Heart right ventricle (tissue), 16 donors: Measurements from ENCODE around the gene LNX1. TPM values are rescaled to one million over a fixed set of nuclear protein-coding genes. Genes with fewer than 3 reads are reported as not detected.

Experiments used
- ATAC-seq, 8 donors: fragments of 200-7000 bp; cut with Tn5 transposase; one replicate each; pipeline ENCODE4 v1.9.1; 2020; ENCODE audit warnings: mild to moderate bottlenecking in 8 of 8, moderate library complexity in 8 of 8, moderate number of reproducible peaks in 1 of 8
- DNase-seq, 2 donors: peaks; one replicate each; pipeline ENCODE4 v3.0.0-alpha.2; 2020
- H3K27ac ChIP-seq, 10 donors: fragments of 200-600 bp; sonication (generic) in 2 of 10; one replicate each; pipeline versions ENCODE4 v1.5.0 to v1.8.0; 2020 to 2022; ENCODE audit warnings: mild to moderate bottlenecking in 3 of 10
- H3K27me3 ChIP-seq, 7 donors: fragments of 200-600 bp; one replicate each; pipeline ENCODE4 v1.8.0; 2021 to 2022; ENCODE audit warnings: mild to moderate bottlenecking in 2 of 7
- H3K36me3 ChIP-seq, 9 donors: fragments of 200-600 bp; sonication (generic) in 1 of 9; one replicate each; pipeline versions ENCODE4 v1.5.0 to v1.8.0; 2020 to 2022; ENCODE audit warnings: mild to moderate bottlenecking in 2 of 9
- H3K4me1 ChIP-seq, 9 donors: fragments of 200-600 bp; sonication (generic) in 1 of 9; one replicate each; pipeline versions ENCODE4 v1.5.0 to v1.8.0; 2020 to 2022; ENCODE audit warnings: mild to moderate bottlenecking in 4 of 9
- H3K4me3 ChIP-seq, 10 donors: fragments of 200-600 bp; sonication (generic) in 2 of 10; one replicate each; pipeline versions ENCODE4 v1.5.0 to v1.8.0; 2020 to 2022; ENCODE audit warnings: mild to moderate bottlenecking in 7 of 10, moderate library complexity in 2 of 10
- H3K9me3 ChIP-seq, 11 donors: fragments of 200-600 bp in 10 of 11; sonication (generic) in 2 of 11; one replicate each; pipeline versions ENCODE4 v1.5.0 to v1.8.0; 2013 to 2022; ENCODE audit warnings: mild to moderate bottlenecking in 2 of 11, control low read depth in 1 of 11, moderate library complexity in 1 of 11
- CTCF ChIP-seq, 9 donors: fragments of 200-600 bp; sonication (generic) in 2 of 9; IDR thresholded peaks; one replicate each; pipeline versions ENCODE4 v1.5.0 to v1.8.0; 2021 to 2022; ENCODE audit warnings: antibody characterized with exemption in 9 of 9, mild to moderate bottlenecking in 5 of 9, moderate library complexity in 1 of 9
- WGBS, 2 donors: extraction: QIAGEN DNeasy Blood & Tissue Kit; methylation state at CpG; one replicate each; pipeline ENCODE4 v1.1.7; 2013; ENCODE audit warnings: inconsistent platforms in 1 of 2; 5-methylcytosine and 5-hydroxymethylcytosine counted together
- intact Hi-C, 10 donors: fragments of 100-400 bp; cut with DNase I; formaldehyde crosslinking; loops; one replicate each; pipeline versions ENCODE4 v1.11.1 to v1.14.2; 2022
- polyA plus RNA-seq, 2 donors: library from polyadenylated mRNA; stranded (reverse); fragments of 200-250 nt; gene quantifications; one replicate each; pipeline ENCODE4 v1.2.3, GENCODE V29; 2013
- total RNA-seq, 10 donors: library from RNA; stranded (reverse); fragmentation: NEBNext Ultra II Directional in 3 of 10; extraction: Animal tissue kit (Norgen Biotek cat#: 25700) in 3 of 10; gene quantifications; one replicate each; pipeline versions ENCODE4 v1.2.1 to v1.2.4, GENCODE V29; 2021 to 2023
- donor health status: Arrhythmogenic right ventricular cardiomyopathy.
- donor health status: ischemic (EF 13 %, LVEDD 7.1; RV severe dilation, severe dysfunction).
- donor health status: healthy with polysubstance abuse.
- donor health status: DM: no; HTN: yes; CAD: no.
- donor health status: DM: no; HTN: no; CAD: no.
- donor health status: ischemic (EF 25% LVEDD 6.9; RV normal size, moderate dysfunction).
- donor health status: ischemic (EF 25% LVEDD 5.7; RV mildly dilated, moderate dysfunction).
- donor health status: healthy.
- donor health status: DM: yes; HTN: yes; CAD: no.
- donor health status: Ischemic cardiomyopathy.
- donor health status: ischemic (EF 35%, LVEDD 5.7; RV mildly dilated, moderate dysfunction).
- donor health status: nonischemic (EF 11% LVEDD 7.7; RV severe dilation, severe dysfunction).
- donor health status: DM: yes; HTN: yes; CAD: no.
- donor health status: PGD.
- donor health status: ischemic (EF 29% LVEDD 5.4; RV normal size, mild dysfunction).
- donor health status: nonischemic (EF 23%, LVEDD 6.1; RV moderate dilation, normal function).

Gene LNX1
- total and polyA plus RNA-seq, 12 donors, result 2.0 to 16.1 (median 5.6) TPM

- no peak overlapping the region for H3K4me3 ChIP-seq
- no peaks in the 10 kb centered on the region for H3K27me3 ChIP-seq
- intact Hi-C loops, result no loop called here
- ATAC-seq (no peak), DNase-seq (no peak)
- no peak overlapping the region for H3K27ac ChIP-seq
- H3K36me3 ChIP-seq, result no peaks in the 10 kb centered on the region
- no peak for TF ChIP-seq CTCF (IDR thresholded peaks at IDR 0.05)
- peaks cover 0 to 38% (median 26%) of the 10 kb centered on the region in 9 donors for H3K4me1 ChIP-seq
- no peaks in the 10 kb centered on the region for H3K9me3 ChIP-seq
- 88 to 92% methylated on average over 2 of the region's 2 CpGs for WGBS, 2 donors
Measured at GRCh38 chr4:53556651-53557050, 34.6 kb downstream of the LNX1 start.

GRCh38 chr4:53553486-53554210 lies 37.6 kb downstream of the LNX1 start:
- DNase-seq (no peak), ATAC-seq (no peak)
- intact Hi-C loops, result no loop called here
- H3K27ac ChIP-seq, result no peak overlapping the region
- H3K27me3 ChIP-seq, result no peaks in the 10 kb centered on the region
- no peaks in the 10 kb centered on the region for H3K36me3 ChIP-seq
- no peak for TF ChIP-seq CTCF (IDR thresholded peaks at IDR 0.05)
- no peaks in the 10 kb centered on the region for H3K9me3 ChIP-seq
- peaks cover 0 to 37% (median 19%) of the 10 kb centered on the region in 9 donors for H3K4me1 ChIP-seq
- 95 to 96% methylated on average over 9 of the region's 9 CpGs for WGBS, 2 donors
- H3K4me3 ChIP-seq, result no peak overlapping the region

GRCh38 chr4:53552711-53553110 lies 38.6 kb downstream of the LNX1 start:
- DNase-seq (no peak), ATAC-seq (no peak)
- H3K4me1 ChIP-seq, result peaks cover 0 to 32% (median 11%) of the 10 kb centered on the region in 9 donors
- no peaks in the 10 kb centered on the region for H3K27me3 ChIP-seq
- intact Hi-C loops, result no loop called here
- no peak for TF ChIP-seq CTCF (IDR thresholded peaks at IDR 0.05)
- no peaks in the 10 kb centered on the region for H3K36me3 ChIP-seq
- no peak overlapping the region for H3K27ac ChIP-seq
- H3K4me3 ChIP-seq, result no peak overlapping the region
- no peaks in the 10 kb centered on the region for H3K9me3 ChIP-seq
- WGBS, 2 donors, result 82 to 95% methylated on average over 3 of the region's 3 CpGs

GRCh38 chr4:53551958-53552357 lies 39.3 kb downstream of the LNX1 start:
- Histone ChIP-seq H3K4me1 (peaks cover 0 to 31% (median 7%) of the 10 kb centered on the region in 9 donors), H3K27me3 (no peaks in the 10 kb centered on the region), H3K9me3 (no peaks in the 10 kb centered on the region), H3K4me3 (no peak overlapping the region), H3K36me3 (no peaks in the 10 kb centered on the region), H3K27ac (no peak overlapping the region)
- ATAC-seq, result no peak
- no peak for DNase-seq
- TF ChIP-seq CTCF (IDR thresholded peaks at IDR 0.05), result no peak
- intact Hi-C loops, result no loop called here
- 66 to 72% methylated on average over 6 of the region's 6 CpGs for WGBS, 2 donors
